Astrocyte of the cerebellum (primary cell): Measurements from ENCODE around the gene SLC25A22.

Experiments
- DNase-seq: peaks from one replicate; pipeline ENCODE4 v3.0.0-alpha.2; 2011; ENCODE audit warnings: low read depth
- H3K4me3 ChIP-seq: 2 replicates; pipeline ENCODE4 v1.5.1; 2011; ENCODE audit warnings: mild to moderate bottlenecking, low read depth, low read length, moderate library complexity
- in situ Hi-C: cut with HindIII; loops from 2 replicates; pipeline ENCODE4 v1.10.0; 2017; ENCODE audit warnings: low sequenced_read_pairs
- TF ChIP-seq, protein P1 (sequence below): IDR thresholded peaks from 2 replicates; pipeline ENCODE4 v1.5.1; 2012; ENCODE audit warnings: low read length, low read depth, moderate library complexity, mild to moderate bottlenecking; ENCODE audit errors: missing control alignments

The SLC25A22 gene

GRCh38 chr11:783581-784015, 14.5 kb downstream of the SLC25A22 start:
- DNase-seq: peak; percentile 60

DNA sequence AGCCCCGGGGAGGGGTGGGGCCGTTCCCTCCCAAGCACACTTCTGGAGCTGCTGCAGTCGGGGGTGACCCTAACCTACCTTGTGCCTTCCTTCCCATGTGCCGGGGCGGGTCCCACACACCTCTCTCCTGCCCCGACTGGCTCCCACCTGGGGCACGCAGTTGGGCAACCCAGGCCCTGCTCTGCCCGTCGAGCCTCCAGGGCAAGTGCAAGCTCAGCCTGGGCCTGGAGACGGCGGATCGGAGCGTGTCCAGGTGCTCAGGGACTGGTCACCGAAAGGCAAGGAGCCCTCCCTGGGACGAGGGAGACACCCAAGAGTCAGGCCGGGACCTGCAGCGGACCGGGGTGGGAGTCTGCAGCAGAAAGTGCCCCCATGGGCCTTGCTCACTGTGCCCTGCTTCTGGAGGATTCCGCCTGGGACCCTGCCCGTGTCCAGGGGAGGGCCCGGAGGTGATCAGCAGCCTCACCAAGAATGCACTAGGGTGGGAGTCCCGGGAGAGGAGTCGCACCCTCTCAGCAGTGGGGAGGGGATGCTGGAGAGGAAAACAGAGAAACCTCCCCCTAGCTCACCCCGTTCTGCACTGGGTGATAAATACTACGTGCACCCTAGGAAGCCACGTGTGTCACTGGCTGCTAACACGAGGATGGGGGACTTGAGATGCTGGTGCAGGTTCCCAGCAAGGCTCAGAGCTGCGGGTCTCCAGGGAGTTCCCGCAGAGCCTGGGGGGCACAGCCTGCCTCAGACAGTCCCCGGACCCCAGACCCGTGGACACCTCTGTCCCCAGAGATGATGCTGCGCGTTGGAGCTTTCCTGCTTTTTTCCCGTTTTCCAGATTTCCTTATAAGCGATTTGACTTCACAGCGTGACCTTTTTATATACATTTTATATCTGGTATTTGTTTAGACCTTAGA, 15.6 kb downstream of the SLC25A22 start:
- TF ChIP-seq, protein P1, sequence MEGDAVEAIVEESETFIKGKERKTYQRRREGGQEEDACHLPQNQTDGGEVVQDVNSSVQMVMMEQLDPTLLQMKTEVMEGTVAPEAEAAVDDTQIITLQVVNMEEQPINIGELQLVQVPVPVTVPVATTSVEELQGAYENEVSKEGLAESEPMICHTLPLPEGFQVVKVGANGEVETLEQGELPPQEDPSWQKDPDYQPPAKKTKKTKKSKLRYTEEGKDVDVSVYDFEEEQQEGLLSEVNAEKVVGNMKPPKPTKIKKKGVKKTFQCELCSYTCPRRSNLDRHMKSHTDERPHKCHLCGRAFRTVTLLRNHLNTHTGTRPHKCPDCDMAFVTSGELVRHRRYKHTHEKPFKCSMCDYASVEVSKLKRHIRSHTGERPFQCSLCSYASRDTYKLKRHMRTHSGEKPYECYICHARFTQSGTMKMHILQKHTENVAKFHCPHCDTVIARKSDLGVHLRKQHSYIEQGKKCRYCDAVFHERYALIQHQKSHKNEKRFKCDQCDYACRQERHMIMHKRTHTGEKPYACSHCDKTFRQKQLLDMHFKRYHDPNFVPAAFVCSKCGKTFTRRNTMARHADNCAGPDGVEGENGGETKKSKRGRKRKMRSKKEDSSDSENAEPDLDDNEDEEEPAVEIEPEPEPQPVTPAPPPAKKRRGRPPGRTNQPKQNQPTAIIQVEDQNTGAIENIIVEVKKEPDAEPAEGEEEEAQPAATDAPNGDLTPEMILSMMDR: no peak
- in situ Hi-C loops: no loop called here
- H3K4me3 ChIP-seq: no peak overlapping the region
- no peak for DNase-seq

More at GRCh38 chr11:783581-784015, 14.5 kb downstream of the SLC25A22 start:
- in situ Hi-C loops: no loop called here
- H3K4me3 ChIP-seq: no peak overlapping the region
- TF ChIP-seq, protein P1: peak; percentile 93

DNA sequence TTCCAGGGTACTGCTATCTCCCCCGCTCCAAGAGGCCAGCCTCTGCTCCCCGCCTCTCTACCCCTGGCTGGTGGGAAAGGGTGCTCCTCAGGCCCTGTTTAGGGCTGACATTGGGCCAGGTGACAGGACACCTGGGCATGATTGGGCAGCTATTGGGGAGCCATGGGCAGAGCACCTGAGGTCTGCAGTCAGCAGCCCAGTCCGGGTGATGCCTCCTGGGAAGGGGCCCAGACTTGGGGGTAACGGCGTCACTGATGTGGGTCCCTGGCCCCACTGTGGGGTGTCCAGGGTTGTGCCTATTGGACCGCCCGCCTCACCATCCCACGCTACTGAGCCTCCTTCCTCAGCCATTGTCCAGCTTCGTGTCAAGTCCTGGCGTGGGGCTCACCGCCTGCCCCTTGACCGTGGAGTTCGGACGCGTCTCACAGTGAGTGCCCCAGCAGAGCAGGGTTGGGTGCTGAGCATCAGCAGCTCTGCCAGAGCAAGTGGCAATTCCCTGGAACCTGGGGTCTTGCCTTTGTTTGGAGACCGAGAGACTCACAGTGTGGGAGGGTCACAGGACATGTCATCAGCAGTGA, 18.0 kb downstream of the SLC25A22 start:
- in situ Hi-C loops: no loop called here
- DNase-seq: no peak
- TF ChIP-seq, protein P1: no peak
- H3K4me3 ChIP-seq: no peak overlapping the region

GRCh38 chr11:778976-779954, 18.8 kb downstream of the SLC25A22 start:
- no peak for DNase-seq
- in situ Hi-C loops: no loop called here
- TF ChIP-seq, protein P1: no peak
- H3K4me3 ChIP-seq: no peak overlapping the region

DNA sequence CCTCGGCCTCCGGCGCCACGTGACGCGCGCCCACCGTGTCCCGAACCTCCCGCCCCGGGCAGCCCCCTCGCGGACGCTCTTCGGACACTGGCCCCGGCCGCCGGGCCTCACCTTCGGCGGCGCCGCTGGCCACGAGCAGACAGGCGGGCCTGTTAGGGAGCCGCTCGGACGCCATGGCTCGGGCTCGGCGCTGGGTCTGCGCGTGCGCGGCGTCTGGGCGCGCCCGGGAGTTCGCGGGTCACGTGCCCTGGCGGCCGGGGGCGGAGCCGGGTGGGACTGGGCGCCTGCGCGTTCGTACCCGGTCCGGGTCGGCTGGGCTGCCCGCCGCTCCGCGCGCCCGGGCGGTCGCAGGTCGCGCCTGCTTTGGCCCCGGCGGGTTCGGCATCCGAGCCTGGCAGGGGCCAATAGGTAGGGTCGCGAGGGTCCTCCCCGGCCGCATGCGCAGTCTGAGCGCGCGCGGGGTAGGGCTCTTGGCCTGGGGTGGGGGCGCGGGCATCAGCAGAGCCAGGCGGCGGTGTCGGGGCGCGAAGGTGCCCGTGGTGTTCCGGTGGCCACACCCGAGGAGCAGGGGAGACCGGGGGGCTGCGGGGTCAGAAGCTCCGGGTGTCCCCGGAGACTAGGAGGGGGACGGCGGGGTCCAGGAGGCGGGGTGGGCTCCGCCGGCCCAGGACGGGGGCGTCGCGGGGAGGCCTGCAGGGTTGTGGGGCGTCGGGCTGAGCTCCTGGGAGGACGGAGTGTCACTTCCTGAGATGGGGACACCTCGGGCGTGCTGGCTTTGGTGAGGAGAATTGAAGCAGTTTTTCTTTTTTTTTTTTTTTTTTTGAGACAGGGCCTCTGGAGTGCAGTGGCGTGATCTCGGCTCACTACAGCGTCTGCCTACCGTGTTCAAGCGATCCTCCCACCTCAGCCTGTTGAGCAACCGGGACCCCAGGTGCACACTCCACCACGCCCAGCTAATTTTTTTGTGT, 20.5 kb downstream of the SLC25A22 start, which contains the start of gene GATD1:
Gene GATD1, minus strand, starts transcription at position 200 of the 968 bp plus-strand sequence. Its CDS starts 25 bp downstream, at position 175.
- peak within 1 kb of the TSS; percentile 86 for H3K4me3 ChIP-seq
- TF ChIP-seq, protein P1: no peak
- in situ Hi-C loops: no loop called here
- no peak for DNase-seq
